K562 (cell line): ENCODE measurements around the gene CD70. TPM values are rescaled to one million over a fixed set of nuclear protein-coding genes. Genes with fewer than 3 reads are reported as not detected.
"Not testable (repeated sequence)": the region's sequence is repeated elsewhere in the genome, so short reads cannot be mapped to it uniquely, and the experiment has no call there.

Experiments
- ATAC-seq: fragments of 200-7000 bp; cut with Tn5 transposase; 3 replicates; pipeline ENCODE4 v1.9.1; 2020; ENCODE audit warnings: moderate library complexity
- BruUV-seq: library from RNA; stranded (reverse); fragments of 400-500 nt; replicated peaks from 2 replicates; lab custom pipeline; 2021; lab: Mats Ljungman, UMichigan
- CTCF ChIA-PET: fragments of 300-600 bp; formaldehyde crosslinking; extraction: SDS; loops from one replicate; lab custom pipeline; 2021; ENCODE audit warnings: low intra/inter-chr PET ratio; lab: Yijun Ruan, JAX
- POLR2A ChIA-PET: fragments of 300-600, 350-650 bp; sonication (Branson Sonifier 250); formaldehyde crosslinking; extraction: SDS; loops from one replicate; lab custom pipeline; 2021; ENCODE audit warnings: antibody characterized with exemption, inconsistent platforms; lab: Yijun Ruan, JAX
- DNase-seq, 4 experiments: peaks; one replicate each; pipeline versions ENCODE4 v3.0.0 to v3.0.0-alpha.2; 2011 to 2018; ENCODE audit warnings: low spot score in 3 of 4, mixed read lengths in 3 of 4; ENCODE audit errors: extremely low read depth in 1 of 4
- FAIRE-seq: peaks from 2 replicates; lab custom pipeline; 2011; peaks lifted over from hg19 to GRCh38; lab: Jason Lieb, UNC
- H2AFZ ChIP-seq: 2 replicates; pipeline ENCODE4 v1.6.0; 2011; ENCODE audit warnings: low read depth, low read length, control low read depth, inconsistent platforms
- H3K27ac ChIP-seq: fragments of 200-600 bp; 3 replicates; pipeline ENCODE4 v1.8.0; 2011; ENCODE audit warnings: low read depth, mild to moderate bottlenecking, control low read depth, inconsistent platforms, low read length, moderate library complexity, mixed read lengths; ENCODE audit errors: extremely low read depth
- H3K27me3 ChIP-seq, 2 experiments: fragments of 300-600 bp in 1 of 2; 2 replicates in 1 of 2; 3 replicates in 1 of 2; pipeline versions ENCODE4 v1.6.0 to v1.8.0; 2011; ENCODE audit warnings: inconsistent platforms in 2 of 2, low read length in 2 of 2, mild to moderate bottlenecking in 1 of 2, mixed read lengths in 1 of 2, moderate library complexity in 1 of 2; ENCODE audit not compliant: control insufficient read depth in 2 of 2, insufficient read depth in 2 of 2
- H3K36me3 ChIP-seq: fragments of 300-600 bp; 3 replicates; pipeline ENCODE4 v1.8.0; 2011; ENCODE audit warnings: mild to moderate bottlenecking, low read length, inconsistent platforms; ENCODE audit not compliant: control insufficient read depth, insufficient read depth
- H3K4me1 ChIP-seq, 2 experiments: fragments of 200-600 bp in 1 of 2; replicated peaks in 1 of 2; 2 replicates in 1 of 2; 3 replicates in 1 of 2; pipeline versions ENCODE4 v1.5.1 to v1.8.0; 2011; ENCODE audit warnings: inconsistent platforms in 2 of 2, low read length in 2 of 2, mild to moderate bottlenecking in 1 of 2, mixed read lengths in 1 of 2, moderate library complexity in 1 of 2; ENCODE audit not compliant: control insufficient read depth in 2 of 2, insufficient read depth in 2 of 2
- H3K4me2 ChIP-seq: 2 replicates; pipeline ENCODE4 v1.6.1; 2011; ENCODE audit warnings: low read length, control low read depth, inconsistent platforms, mixed read lengths; ENCODE audit not compliant: insufficient read depth
- H3K4me3 ChIP-seq: fragments of 200-600 bp; sonication (generic), shearing (Covaris generic); 2 replicates; pipeline ENCODE4 v1.5.1; 2016; ENCODE audit warnings: control low read depth, inconsistent platforms
- H3K79me2 ChIP-seq: fragments of 200-600 bp; 3 replicates; pipeline ENCODE4 v1.8.0; 2011; ENCODE audit warnings: low read length, inconsistent platforms; ENCODE audit not compliant: control insufficient read depth, insufficient read depth
- H3K9ac ChIP-seq, 2 experiments: 2 replicates each; pipeline versions ENCODE4 v1.6.0 to v1.6.1; 2011; ENCODE audit warnings: low read depth in 2 of 2, low read length in 2 of 2, control low read depth in 1 of 2, inconsistent platforms in 1 of 2, mild to moderate bottlenecking in 1 of 2, mixed read lengths in 1 of 2; ENCODE audit not compliant: insufficient read depth in 1 of 2
- H3K9me1 ChIP-seq: one replicate; pipeline ENCODE4 v1.6.0; 2011; ENCODE audit warnings: inconsistent platforms, mild to moderate bottlenecking, low read length, moderate library complexity; ENCODE audit not compliant: control insufficient read depth, insufficient read depth
- H3K9me3 ChIP-seq: replicated peaks from 2 replicates; pipeline ENCODE4 v1.5.1; 2011; ENCODE audit warnings: low read depth, low read length, inconsistent platforms; ENCODE audit not compliant: control insufficient read depth, insufficient read depth
- H4K20me1 ChIP-seq: replicated peaks from 2 replicates; pipeline ENCODE4 v1.6.1; 2011; ENCODE audit warnings: low read length, inconsistent platforms, mixed read lengths; ENCODE audit not compliant: control insufficient read depth, insufficient read depth
- ARID1B ChIP-seq: fragments of 450-650 bp; IDR thresholded peaks from 2 replicates; pipeline ENCODE4 v1.6.1; 2016; ENCODE audit warnings: antibody characterized with exemption, mild to moderate bottlenecking, inconsistent platforms
- BHLHE40 ChIP-seq: IDR thresholded peaks from 2 replicates; pipeline ENCODE4 v1.6.1; 2011; ENCODE audit warnings: low read length, improper control_type of control experiment
- CREM ChIP-seq: IDR thresholded peaks from 2 replicates; pipeline ENCODE4 v1.6.1; 2014; ENCODE audit warnings: antibody characterized with exemption, low read depth
- HDAC1 ChIP-seq, 2 experiments: fragments of 450-650 bp; IDR thresholded peaks; 2 replicates each; pipeline ENCODE4 v1.6.1; 2016 to 2017; ENCODE audit warnings: inconsistent platforms in 1 of 2, mild to moderate bottlenecking in 1 of 2, moderate library complexity in 1 of 2
- HDAC2 ChIP-seq: fragments of 450-650 bp; IDR thresholded peaks from 2 replicates; pipeline ENCODE4 v1.6.1; 2016; ENCODE audit warnings: mild to moderate bottlenecking
- MECOM ChIP-seq: fragments of 250-450 bp; sonication (Bioruptor Pico); IDR thresholded peaks from 2 replicates; pipeline ENCODE4 v1.8.0; 2022; ENCODE audit warnings: inconsistent platforms
- POLR2A ChIP-seq: fragments of 450-650 bp; conservative IDR thresholded peaks from 2 replicates; pipeline ENCODE4 v1.6.1; 2016
- SMARCC2 ChIP-seq: fragments of 450-650 bp; IDR thresholded peaks from 2 replicates; pipeline ENCODE4 v1.6.1; 2017; ENCODE audit warnings: antibody characterized with exemption, moderate library complexity, mild to moderate bottlenecking, low read depth
- YY1 ChIP-seq, 3 experiments: IDR thresholded peaks; 2 replicates each; pipeline ENCODE4 v1.6.1; 2011; ENCODE audit warnings: low read length in 2 of 3, mild to moderate bottlenecking in 2 of 3, moderate library complexity in 2 of 3, borderline replicate concordance in 1 of 3, control low read depth in 1 of 3, low read depth in 1 of 3; ENCODE audit not compliant: insufficient read depth in 3 of 3, insufficient replicate concordance in 2 of 3, control insufficient read depth in 1 of 3, insufficient read length in 1 of 3; ENCODE audit errors: extremely low read depth in 1 of 3
- ZFX ChIP-seq: sonication (generic); formaldehyde crosslinking; IDR thresholded peaks from 2 replicates; pipeline ENCODE4 v1.8.0; 2022; ENCODE audit warnings: mild to moderate bottlenecking, missing genetic modification reagents, moderate library complexity
- ZKSCAN8 ChIP-seq: fragments of 200-800 bp; sonication (Bioruptor generic); IDR thresholded peaks from 2 replicates; pipeline ENCODE4 v1.6.1; 2016; ENCODE audit warnings: missing genetic modification characterization, missing compliant biosample characterization
- ZNF197 ChIP-seq: fragments of 200-800 bp; sonication (Bioruptor generic); IDR thresholded peaks from 2 replicates; pipeline ENCODE4 v1.6.1; 2016; ENCODE audit warnings: low read depth, missing genetic modification characterization, missing compliant biosample characterization
- WGBS: fragments of 100-300 bp; shearing (Covaris generic); methylation state at CpG from one replicate; pipeline ENCODE4 v1.1.6; 2016; ENCODE audit warnings: low coverage, mixed read lengths; ENCODE audit not compliant: insufficient coverage; ENCODE audit errors: missing lambda C conversion rate; 5-methylcytosine and 5-hydroxymethylcytosine counted together
- in situ Hi-C: fragments of 300-500 bp; cut with MboI; formaldehyde crosslinking; loops from 4 replicates; pipeline ENCODE4 v1.15.0; 2018; ENCODE audit warnings: inconsistent platforms, mixed read lengths
- intact Hi-C: fragments of 100-400 bp; cut with micrococcal nuclease; formaldehyde crosslinking; loops from 2 replicates; pipeline ENCODE4 v1.14.2; 2022
- polyA plus RNA-seq, 8 experiments: library from polyadenylated mRNA; depleted of rRNA in 4 of 8; stranded (reverse) in 5 of 8; unstranded in 3 of 8; fragments of >200 nt; fragmentation: Nextera tagmentation in 2 of 8; fragmentation: Illumina TruSeq in 1 of 8; extraction: Ambion mirVana in 2 of 8; extraction: Trizol in 1 of 8; gene quantifications; 2 replicates each; pipeline versions ENCODE4 v1.2.1 to v1.2.3, GENCODE V29; 2011 to 2014; ENCODE audit warnings: inconsistent platforms in 1 of 8, missing spikeins in 1 of 8
- total RNA-seq, 7 experiments: library from RNA; depleted of rRNA in 6 of 7; stranded (reverse); fragments of >200 nt in 6 of 7; fragmentation: Illumina TruSeq in 2 of 7; extraction: Trizol in 2 of 7; gene quantifications; 2 replicates each; pipeline versions ENCODE4 v1.2.1 to v1.2.3, GENCODE V29; 2011 to 2021; ENCODE audit warnings: low replicate concordance in 1 of 7
- TF ChIP-seq, protein P1 (sequence below): fragments of 450-650 bp; IDR thresholded peaks from 2 replicates; pipeline ENCODE4 v1.6.1; 2016
- TF ChIP-seq, protein P2 (sequence below): fragments of 200-800 bp; sonication (Bioruptor generic); IDR thresholded peaks from 2 replicates; pipeline ENCODE4 v1.6.1; 2017; ENCODE audit warnings: missing genetic modification characterization, missing compliant biosample characterization
- TF ChIP-seq, protein P3 (sequence below), 2 experiments: fragments of 450-650 bp; IDR thresholded peaks; 2 replicates each; pipeline ENCODE4 v1.6.1; 2016

The CD70 gene
- total and polyA plus RNA-seq, 9 of the 15 experiments (the other 6 are each of a cell fraction or from before 2014, with no cell fraction given) = 0.06 to 0.58 (median 0.33) TPM; not detected in 4

DNA sequence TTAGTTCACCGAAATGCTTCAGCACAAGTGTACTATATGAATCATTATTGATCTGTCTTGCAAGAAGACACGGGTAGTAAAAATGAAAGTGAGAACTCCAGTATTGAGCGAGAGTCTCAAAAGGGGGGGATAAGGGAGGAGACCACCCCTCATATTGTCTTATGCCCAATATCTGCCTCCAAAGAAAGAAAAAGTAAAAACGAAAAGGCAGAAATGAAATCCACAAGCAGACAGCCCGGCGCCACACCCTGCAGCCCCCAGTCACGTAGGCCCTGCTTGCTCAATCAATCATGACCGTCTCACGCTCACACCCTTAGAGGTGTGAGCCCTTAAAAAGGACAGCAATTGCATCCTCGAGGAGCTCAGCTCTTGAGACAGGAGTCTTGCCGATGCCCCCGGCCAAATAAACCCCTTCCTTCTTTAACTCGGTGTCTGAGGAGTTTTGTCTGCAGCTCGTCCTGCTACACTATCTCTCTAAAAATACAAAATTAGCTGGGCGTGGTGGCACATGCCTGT lies 10.6 kb upstream of the CD70 start:
- FAIRE-seq, CTCF ChIA-PET, H3K36me3 ChIP-seq, in situ Hi-C loops, H4K20me1 ChIP-seq, BruUV-seq, H3K9me3 ChIP-seq, H3K27me3 ChIP-seq, H3K9me1 ChIP-seq: not testable (repeated sequence)
- ATAC-seq (peak; percentile 76), DNase-seq (peak in 1 of 4 experiments; percentile 80)
- Histone ChIP-seq H3K4me3 (peak overlapping the region; percentile 42), H3K4me1 (peaks cover 13 to 23% of the 10 kb centered on the region in 2 experiments; a peak in 4 of 5 replicates), H3K27ac (peak overlapping the region; percentile 94), H3K79me2 (peaks cover 34% of the 10 kb centered on the region), H2AFZ (peak overlapping the region; percentile 58), H3K9ac (peak overlapping the region; percentile 31 to 73; a peak in 3 of 4 replicates), H3K4me2 (peak overlapping the region; percentile 81)
- POLR2A ChIA-PET = interaction anchor here (0.7 to 3.7 kb wide), 7 partner anchors 8 to 70 kb away, joined by 3 to 22 read pairs (median 4); partner anchors contain the start of gene TNFSF9
- intact Hi-C loops = loop anchor here (5.0 kb wide), 1 partner anchor 84 kb away; no protein-coding TSS in a partner anchor
- WGBS = 2% methylated on average over 15 of the region's 15 CpGs
- TF ChIP-seq SMARCC2 (0 out of 2 replicates have a peak, but pooled peaks have one; percentile 17), MECOM (peak; percentile 65; the same call in 1 of the 2 replicates), YY1 (IDR thresholded peaks at IDR 0.05; ENCODE audit: borderline replicate concordance in 1 of 3, control insufficient read depth in 1 of 3, extremely low read depth in 1 of 3, insufficient read depth in 3 of 3, insufficient read length in 1 of 3, insufficient replicate concordance in 2 of 3, low read depth in 1 of 3, low read length in 2 of 3) (peak in 1 of 3 experiments; percentile 65), POLR2A (peak; percentile 28; the same call in 1 of the 2 replicates), HDAC2 (peak; percentile 32), ARID1B (peak; percentile 22; the same call in 1 of the 2 replicates), HDAC1 (IDR thresholded peaks at IDR 0.05) (peak in 1 of 2 experiments; percentile 54; a peak in 2 of 4 replicates), ZFX (peak; percentile 60), BHLHE40 (peak; percentile 51; the same call in 1 of the 2 replicates), ZKSCAN8 (CRISPR knock-in tag) (0 out of 2 replicates have a peak, but pooled peaks have one; percentile 9), CREM (peak; percentile 36; the same call in 1 of the 2 replicates), ZNF197 (0 out of 2 replicates have a peak, but pooled peaks have one; percentile 3)
- TF ChIP-seq, protein P1, sequence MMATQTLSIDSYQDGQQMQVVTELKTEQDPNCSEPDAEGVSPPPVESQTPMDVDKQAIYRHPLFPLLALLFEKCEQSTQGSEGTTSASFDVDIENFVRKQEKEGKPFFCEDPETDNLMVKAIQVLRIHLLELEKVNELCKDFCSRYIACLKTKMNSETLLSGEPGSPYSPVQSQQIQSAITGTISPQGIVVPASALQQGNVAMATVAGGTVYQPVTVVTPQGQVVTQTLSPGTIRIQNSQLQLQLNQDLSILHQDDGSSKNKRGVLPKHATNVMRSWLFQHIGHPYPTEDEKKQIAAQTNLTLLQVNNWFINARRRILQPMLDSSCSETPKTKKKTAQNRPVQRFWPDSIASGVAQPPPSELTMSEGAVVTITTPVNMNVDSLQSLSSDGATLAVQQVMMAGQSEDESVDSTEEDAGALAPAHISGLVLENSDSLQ = peak; percentile 89
- TF ChIP-seq, protein P2, sequence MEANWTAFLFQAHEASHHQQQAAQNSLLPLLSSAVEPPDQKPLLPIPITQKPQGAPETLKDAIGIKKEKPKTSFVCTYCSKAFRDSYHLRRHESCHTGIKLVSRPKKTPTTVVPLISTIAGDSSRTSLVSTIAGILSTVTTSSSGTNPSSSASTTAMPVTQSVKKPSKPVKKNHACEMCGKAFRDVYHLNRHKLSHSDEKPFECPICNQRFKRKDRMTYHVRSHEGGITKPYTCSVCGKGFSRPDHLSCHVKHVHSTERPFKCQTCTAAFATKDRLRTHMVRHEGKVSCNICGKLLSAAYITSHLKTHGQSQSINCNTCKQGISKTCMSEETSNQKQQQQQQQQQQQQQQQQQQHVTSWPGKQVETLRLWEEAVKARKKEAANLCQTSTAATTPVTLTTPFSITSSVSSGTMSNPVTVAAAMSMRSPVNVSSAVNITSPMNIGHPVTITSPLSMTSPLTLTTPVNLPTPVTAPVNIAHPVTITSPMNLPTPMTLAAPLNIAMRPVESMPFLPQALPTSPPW (CRISPR knock-in tag) = peak; percentile 27
- TF ChIP-seq, protein P3, sequence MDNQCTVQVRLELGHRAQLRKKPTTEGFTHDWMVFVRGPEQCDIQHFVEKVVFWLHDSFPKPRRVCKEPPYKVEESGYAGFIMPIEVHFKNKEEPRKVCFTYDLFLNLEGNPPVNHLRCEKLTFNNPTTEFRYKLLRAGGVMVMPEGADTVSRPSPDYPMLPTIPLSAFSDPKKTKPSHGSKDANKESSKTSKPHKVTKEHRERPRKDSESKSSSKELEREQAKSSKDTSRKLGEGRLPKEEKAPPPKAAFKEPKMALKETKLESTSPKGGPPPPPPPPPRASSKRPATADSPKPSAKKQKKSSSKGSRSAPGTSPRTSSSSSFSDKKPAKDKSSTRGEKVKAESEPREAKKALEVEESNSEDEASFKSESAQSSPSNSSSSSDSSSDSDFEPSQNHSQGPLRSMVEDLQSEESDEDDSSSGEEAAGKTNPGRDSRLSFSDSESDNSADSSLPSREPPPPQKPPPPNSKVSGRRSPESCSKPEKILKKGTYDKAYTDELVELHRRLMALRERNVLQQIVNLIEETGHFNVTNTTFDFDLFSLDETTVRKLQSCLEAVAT (IDR thresholded peaks at IDR 0.05) = peak; percentile 46 to 67; a peak in 1 of 4 replicates
